H4 (cell line): ENCODE measurements around the gene MEGF11. TPM values are rescaled to one million over a fixed set of nuclear protein-coding genes. Genes with fewer than 3 reads are reported as not detected.

Experiments used
- DNase-seq: peaks from one replicate; pipeline ENCODE4 v3.0.0-alpha.2; 2015; ENCODE audit warnings: low spot score
- total RNA-seq: library from RNA; depleted of rRNA; stranded (reverse); fragments of >200 nt; shearing (Covaris generic); gene quantifications from 2 replicates; pipeline ENCODE4 v1.2.3, GENCODE V29; 2014; rRNA removed

Gene MEGF11
- total RNA-seq, result 0.02 TPM in 1 of 2 replicates, not detected in the other

GRCh38 chr15:66253418-66254088, at the start of gene MEGF11:
MEGF11 (minus strand) TSS chr15:66253750; CDS start chr15:66128403, 125,347 bp downstream.
- DNase-seq, result no peak

- DNase-seq, result no peak
Measured at GRCh38 chr15:66302489-66303278, 49.1 kb upstream of the MEGF11 start.

GRCh38 chr15:66298803-66299251, 45.3 kb upstream of the MEGF11 start:
- DNase-seq, result peak; percentile 12

- DNase-seq, result no peak
Measured at GRCh38 chr15:66296186-66296585, 42.6 kb upstream of the MEGF11 start.

- DNase-seq, result no peak
Measured at GRCh38 chr15:66294932-66295235, 41.3 kb upstream of the MEGF11 start.

GRCh38 chr15:66294157-66294931, 40.8 kb upstream of the MEGF11 start:
- peak; percentile 37 for DNase-seq

- DNase-seq, result no peak
Measured at GRCh38 chr15:66293419-66294156, 40.0 kb upstream of the MEGF11 start, which contains the start of gene DIS3L. DIS3L (plus strand) TSS chr15:66293568; CDS start chr15:66293597, 29 bp downstream.

GRCh38 chr15:66292571-66293418, 39.2 kb upstream of the MEGF11 start:
- no peak for DNase-seq

GRCh38 chr15:66291816-66292570, 38.4 kb upstream of the MEGF11 start:
- DNase-seq, result no peak

GRCh38 chr15:66290518-66290917, 37.0 kb upstream of the MEGF11 start:
- DNase-seq, result no peak

- no peak for DNase-seq
Measured at GRCh38 chr15:66290007-66290406, 36.5 kb upstream of the MEGF11 start.

GRCh38 chr15:66288551-66289185, 35.1 kb upstream of the MEGF11 start:
- DNase-seq, result no peak

GRCh38 chr15:66288093-66288492, 34.5 kb upstream of the MEGF11 start:
- DNase-seq, result no peak

GRCh38 chr15:66287461-66288057, 34.0 kb upstream of the MEGF11 start:
- no peak for DNase-seq

GRCh38 chr15:66285533-66286280, 32.2 kb upstream of the MEGF11 start:
- DNase-seq, result no peak

- DNase-seq, result no peak
Measured at GRCh38 chr15:66284271-66284670, 30.7 kb upstream of the MEGF11 start.

GRCh38 chr15:66278671-66279070, 25.1 kb upstream of the MEGF11 start:
- DNase-seq, result no peak

GRCh38 chr15:66278056-66278455, 24.5 kb upstream of the MEGF11 start:
- DNase-seq, result no peak
